Measurements from ENCODE around the gene ZNF133. TPM values are rescaled to one million over a fixed set of nuclear protein-coding genes. Genes with fewer than 3 reads are reported as not detected.
A peak's percentile ranks its signal among the peaks of the same experiment; 100 is the strongest.

Gene ZNF133
- total and polyA plus RNA-seq, 2 of the 13 experiments (the other 11 are each of a cell fraction or from before 2014, with no cell fraction given) = 23.5 to 26.7 TPM

DNA sequence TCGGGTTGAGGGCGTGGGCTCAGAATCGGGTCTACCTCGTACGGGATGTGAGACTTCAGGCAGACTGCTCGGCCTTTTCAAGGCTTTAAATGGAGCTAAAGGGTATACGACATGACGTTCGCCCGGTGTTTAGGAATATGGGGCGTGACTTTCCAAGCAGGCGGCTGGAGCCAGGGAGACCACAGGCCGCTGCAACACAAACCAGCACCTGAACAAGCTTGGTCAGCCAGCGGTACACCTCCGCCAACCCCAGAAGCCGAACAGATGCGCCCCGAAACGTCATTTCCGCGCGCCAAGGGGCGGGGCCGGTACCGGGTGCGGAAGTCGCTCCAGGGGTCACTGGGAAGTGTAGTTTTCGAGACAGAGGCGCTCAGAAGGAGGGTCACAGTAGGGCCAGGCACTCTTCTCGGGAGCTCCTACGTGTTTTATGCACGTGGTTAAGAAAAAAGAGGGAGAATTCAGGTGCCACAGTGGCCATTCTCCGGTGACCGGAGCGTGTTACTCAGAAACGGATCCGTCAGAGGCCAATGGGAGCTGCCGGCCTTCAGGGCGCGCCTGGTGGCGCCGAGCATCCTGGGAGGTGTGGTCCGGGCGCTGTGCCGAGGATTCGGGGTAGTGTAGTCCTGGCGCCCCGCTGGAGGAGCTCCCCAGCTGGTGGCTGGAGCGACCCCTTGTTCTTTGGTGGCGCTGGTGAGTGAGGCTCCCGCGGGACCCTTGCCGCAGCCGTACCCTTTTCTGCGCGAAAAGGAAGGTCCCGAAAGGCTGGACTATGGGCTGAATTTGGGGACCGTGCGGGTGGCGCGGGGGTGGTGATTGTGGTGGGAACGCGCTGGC is at the start of gene ZNF133 (continued):
- TF ChIP-seq, protein P1, sequence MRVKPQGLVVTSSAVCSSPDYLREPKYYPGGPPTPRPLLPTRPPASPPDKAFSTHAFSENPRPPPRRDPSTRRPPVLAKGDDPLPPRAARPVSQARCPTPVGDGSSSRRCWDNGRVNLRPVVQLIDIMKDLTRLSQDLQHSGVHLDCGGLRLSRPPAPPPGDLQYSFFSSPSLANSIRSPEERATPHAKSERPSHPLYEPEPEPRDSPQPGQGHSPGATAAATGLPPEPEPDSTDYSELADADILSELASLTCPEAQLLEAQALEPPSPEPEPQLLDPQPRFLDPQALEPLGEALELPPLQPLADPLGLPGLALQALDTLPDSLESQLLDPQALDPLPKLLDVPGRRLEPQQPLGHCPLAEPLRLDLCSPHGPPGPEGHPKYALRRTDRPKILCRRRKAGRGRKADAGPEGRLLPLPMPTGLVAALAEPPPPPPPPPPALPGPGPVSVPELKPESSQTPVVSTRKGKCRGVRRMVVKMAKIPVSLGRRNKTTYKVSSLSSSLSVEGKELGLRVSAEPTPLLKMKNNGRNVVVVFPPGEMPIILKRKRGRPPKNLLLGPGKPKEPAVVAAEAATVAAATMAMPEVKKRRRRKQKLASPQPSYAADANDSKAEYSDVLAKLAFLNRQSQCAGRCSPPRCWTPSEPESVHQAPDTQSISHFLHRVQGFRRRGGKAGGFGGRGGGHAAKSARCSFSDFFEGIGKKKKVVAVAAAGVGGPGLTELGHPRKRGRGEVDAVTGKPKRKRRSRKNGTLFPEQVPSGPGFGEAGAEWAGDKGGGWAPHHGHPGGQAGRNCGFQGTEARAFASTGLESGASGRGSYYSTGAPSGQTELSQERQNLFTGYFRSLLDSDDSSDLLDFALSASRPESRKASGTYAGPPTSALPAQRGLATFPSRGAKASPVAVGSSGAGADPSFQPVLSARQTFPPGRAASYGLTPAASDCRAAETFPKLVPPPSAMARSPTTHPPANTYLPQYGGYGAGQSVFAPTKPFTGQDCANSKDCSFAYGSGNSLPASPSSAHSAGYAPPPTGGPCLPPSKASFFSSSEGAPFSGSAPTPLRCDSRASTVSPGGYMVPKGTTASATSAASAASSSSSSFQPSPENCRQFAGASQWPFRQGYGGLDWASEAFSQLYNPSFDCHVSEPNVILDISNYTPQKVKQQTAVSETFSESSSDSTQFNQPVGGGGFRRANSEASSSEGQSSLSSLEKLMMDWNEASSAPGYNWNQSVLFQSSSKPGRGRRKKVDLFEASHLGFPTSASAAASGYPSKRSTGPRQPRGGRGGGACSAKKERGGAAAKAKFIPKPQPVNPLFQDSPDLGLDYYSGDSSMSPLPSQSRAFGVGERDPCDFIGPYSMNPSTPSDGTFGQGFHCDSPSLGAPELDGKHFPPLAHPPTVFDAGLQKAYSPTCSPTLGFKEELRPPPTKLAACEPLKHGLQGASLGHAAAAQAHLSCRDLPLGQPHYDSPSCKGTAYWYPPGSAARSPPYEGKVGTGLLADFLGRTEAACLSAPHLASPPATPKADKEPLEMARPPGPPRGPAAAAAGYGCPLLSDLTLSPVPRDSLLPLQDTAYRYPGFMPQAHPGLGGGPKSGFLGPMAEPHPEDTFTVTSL (CRISPR knock-in tag; IDR thresholded peaks at IDR 0.05; ENCODE audit: borderline replicate concordance) = 0 out of 2 replicates have a peak, but pooled peaks have one; percentile 16
- TF ChIP-seq HHEX (CRISPR knock-in tag; IDR thresholded peaks at IDR 0.05) (no peak), SYNCRIP (IDR thresholded peaks at IDR 0.05; ENCODE audit: insufficient read depth, low read depth, low read length) (no peak), U2AF2 (IDR thresholded peaks at IDR 0.05; ENCODE audit: low read depth, low read length) (peak; percentile 32; the same call in 1 of the 2 replicates), CHCHD3 (CRISPR knock-in tag; IDR thresholded peaks at IDR 0.05) (peak; percentile 61; the same call in 1 of the 2 replicates), HNRNPLL (IDR thresholded peaks at IDR 0.05; ENCODE audit: low read depth, low read length, poor library complexity, severe bottlenecking) (peak; percentile 73), ZNF33B (CRISPR knock-in tag; IDR thresholded peaks at IDR 0.05) (peak; percentile 95), ZNF251 (CRISPR knock-in tag; IDR thresholded peaks at IDR 0.05) (no peak; the same call in 1 of the 2 replicates), GPN1 (CRISPR knock-in tag; IDR thresholded peaks at IDR 0.05; ENCODE audit: borderline replicate concordance) (0 out of 2 replicates have a peak, but pooled peaks have one; percentile 7), CBFB (CRISPR knock-in tag; IDR thresholded peaks at IDR 0.05) (peak; percentile 42; the same call in 1 of the 2 replicates), FOXA3 (CRISPR knock-in tag; IDR thresholded peaks at IDR 0.05) (peak; percentile 56; the same call in 1 of the 2 replicates), PCBP1 (IDR thresholded peaks at IDR 0.05; ENCODE audit: borderline replicate concordance, low read depth, low read length) (peak; percentile 96), ASH2L (IDR thresholded peaks at IDR 0.05; ENCODE audit: insufficient read length, low read depth, low read length) (peak; percentile 98), MAF1 (CRISPR knock-in tag; IDR thresholded peaks at IDR 0.05; ENCODE audit: borderline replicate concordance) (0 out of 2 replicates have a peak, but pooled peaks have one; percentile 90), AFF4 (CRISPR knock-in tag; IDR thresholded peaks at IDR 0.05) (0 out of 2 replicates have a peak, but pooled peaks have one; percentile 17), MZF1 (CRISPR knock-in tag; IDR thresholded peaks at IDR 0.05; ENCODE audit: borderline replicate concordance) (0 out of 2 replicates have a peak, but pooled peaks have one; percentile 37), ZNF776 (CRISPR knock-in tag; IDR thresholded peaks at IDR 0.05) (peak; percentile 37)
- TF ChIP-seq, protein P2, sequence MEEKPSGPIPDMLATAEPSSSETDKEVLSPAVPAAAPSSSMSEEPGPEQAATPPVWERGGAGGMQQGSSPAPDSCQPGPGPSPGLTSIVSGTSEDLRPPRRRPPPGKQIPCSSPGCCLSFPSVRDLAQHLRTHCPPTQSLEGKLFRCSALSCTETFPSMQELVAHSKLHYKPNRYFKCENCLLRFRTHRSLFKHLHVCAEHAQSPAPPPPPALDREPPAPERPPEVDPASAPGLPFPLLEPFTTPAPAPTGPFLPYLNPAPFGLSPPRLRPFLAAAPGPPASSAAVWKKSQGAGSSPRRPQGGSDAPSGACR (CRISPR knock-in tag; IDR thresholded peaks at IDR 0.05) = peak; percentile 98
